GM12875 (cell line): ENCODE data around the gene WDR20.

Source experiments
- H3K4me3 ChIP-seq: one replicate; pipeline ENCODE4 v1.5.1; 2011; ENCODE audit warnings: low read depth, low read length, control low read depth
- TF ChIP-seq, protein P1 (sequence below): IDR thresholded peaks from 2 replicates; pipeline ENCODE4 v1.5.1; 2011; ENCODE audit warnings: low read depth, mild to moderate bottlenecking, control low read depth, inconsistent platforms, low read length, moderate library complexity, borderline replicate concordance; ENCODE audit not compliant: insufficient read depth

The WDR20 gene

DNA sequence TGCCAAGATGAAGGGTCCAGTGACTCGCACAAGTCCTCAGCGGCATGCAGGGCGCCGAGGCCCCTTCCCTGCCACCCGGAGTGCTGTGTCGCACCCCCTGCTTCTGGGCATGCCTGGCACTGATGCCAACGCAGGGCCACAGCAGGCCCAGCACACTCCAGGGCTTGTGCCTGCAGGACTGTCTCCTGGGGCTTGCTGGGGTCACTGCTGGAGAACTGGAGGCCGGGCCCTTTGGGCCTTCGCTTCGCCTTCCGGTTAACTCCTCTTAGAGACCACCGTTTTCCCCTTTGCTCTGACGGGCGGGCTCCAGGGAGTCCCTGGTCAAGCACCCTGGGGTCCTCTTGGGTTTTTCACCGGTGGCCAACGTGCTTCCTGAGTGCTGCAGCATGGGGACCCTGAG is 79.6 kb downstream of the WDR20 start:
- TF ChIP-seq, protein P1, sequence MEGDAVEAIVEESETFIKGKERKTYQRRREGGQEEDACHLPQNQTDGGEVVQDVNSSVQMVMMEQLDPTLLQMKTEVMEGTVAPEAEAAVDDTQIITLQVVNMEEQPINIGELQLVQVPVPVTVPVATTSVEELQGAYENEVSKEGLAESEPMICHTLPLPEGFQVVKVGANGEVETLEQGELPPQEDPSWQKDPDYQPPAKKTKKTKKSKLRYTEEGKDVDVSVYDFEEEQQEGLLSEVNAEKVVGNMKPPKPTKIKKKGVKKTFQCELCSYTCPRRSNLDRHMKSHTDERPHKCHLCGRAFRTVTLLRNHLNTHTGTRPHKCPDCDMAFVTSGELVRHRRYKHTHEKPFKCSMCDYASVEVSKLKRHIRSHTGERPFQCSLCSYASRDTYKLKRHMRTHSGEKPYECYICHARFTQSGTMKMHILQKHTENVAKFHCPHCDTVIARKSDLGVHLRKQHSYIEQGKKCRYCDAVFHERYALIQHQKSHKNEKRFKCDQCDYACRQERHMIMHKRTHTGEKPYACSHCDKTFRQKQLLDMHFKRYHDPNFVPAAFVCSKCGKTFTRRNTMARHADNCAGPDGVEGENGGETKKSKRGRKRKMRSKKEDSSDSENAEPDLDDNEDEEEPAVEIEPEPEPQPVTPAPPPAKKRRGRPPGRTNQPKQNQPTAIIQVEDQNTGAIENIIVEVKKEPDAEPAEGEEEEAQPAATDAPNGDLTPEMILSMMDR: no peak
- H3K4me3 ChIP-seq: no peak overlapping the region

DNA sequence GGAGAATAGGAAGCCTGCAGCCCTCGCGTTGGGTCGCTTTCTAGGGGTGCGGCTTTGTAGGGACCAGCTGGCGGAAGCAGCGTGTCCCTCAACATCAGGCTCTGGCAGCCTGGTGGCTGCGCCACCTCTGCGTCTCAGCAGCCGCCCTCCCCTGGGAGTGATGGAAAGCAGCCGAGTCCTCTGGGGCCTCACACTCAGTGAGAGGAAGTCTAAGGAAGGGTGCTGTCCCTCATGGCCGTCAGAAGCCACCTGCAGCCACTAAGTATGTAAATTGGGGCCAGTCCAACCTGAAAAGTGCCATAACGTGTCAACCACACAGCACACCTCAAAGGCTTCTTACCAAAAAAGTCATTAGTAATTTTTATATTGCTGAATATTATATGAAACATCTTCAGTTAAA is 80.3 kb downstream of the WDR20 start:
- H3K4me3 ChIP-seq: no peak overlapping the region
- TF ChIP-seq, protein P1: no peak

DNA sequence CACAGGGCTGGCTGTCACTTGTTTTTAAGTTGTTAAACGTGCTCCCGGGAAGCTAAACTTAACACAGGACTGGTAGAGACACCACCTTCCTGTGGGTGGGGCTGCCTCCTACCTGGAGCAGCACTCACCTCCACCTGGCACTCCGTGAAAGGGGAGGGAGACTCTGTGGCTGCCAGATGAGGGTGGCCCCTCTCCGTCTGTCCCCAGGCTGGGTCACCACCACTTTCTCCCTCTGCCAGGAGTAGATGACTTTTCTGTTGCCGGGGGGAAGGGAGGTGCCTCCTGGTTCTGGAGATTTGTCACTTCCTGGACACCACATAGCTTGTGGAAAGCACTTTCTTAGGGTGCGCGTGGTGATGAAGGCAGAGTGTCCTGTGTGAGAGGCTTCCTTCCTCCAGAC is 81.3 kb downstream of the WDR20 start:
- TF ChIP-seq, protein P1: no peak

DNA sequence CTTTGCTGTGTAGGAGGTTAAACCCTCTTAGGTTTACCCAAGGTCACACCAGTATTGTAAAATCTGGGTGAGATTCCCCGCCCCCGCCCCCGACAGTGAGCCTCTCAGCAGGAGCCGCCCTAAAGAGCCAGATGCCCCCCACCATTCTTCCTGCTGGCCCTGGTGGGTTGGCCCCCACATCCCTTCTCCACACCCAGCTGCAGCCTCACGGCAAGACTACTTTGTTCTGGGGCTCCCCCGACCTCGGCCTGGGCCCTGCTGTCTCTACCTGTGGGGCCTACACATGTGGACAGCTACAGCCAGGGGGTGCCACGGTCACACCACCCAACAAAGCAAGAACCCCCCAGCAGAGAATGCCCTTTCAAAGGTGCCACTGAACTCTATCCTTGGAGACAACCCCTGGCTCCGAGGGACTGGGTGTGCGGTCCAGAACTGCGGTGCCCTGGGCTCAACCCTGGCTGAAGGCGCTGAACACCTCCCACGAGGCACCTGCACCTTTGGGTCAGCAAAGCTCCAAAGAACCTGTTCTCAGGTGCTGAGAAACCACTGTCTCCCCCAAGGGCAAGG is 82.4 kb downstream of the WDR20 start:
- TF ChIP-seq, protein P1: no peak
- no peak overlapping the region for H3K4me3 ChIP-seq

More for the DNA sequence above, 81.3 kb downstream of the WDR20 start:
- H3K4me3 ChIP-seq: no peak overlapping the region

DNA sequence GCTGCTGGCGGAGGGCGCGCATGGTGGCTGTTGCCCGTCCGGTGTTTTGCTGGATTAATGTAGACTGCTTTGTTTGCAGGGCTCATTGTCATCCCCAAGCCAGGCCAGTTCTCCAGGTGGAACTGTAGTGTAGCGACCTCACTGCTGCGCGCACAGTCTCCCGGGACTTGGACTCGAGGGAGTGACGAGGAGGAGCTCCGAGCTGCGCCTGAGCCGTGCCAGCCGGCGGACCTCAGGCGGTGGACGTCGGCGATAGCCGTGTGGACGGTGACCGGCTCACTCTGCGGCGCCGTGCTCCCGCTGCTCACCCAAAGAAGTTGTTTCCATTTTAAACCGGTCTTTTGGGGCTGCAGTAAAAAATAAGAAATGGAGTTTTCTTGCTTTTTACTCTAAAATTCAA is 83.1 kb downstream of the WDR20 start:
- TF ChIP-seq, protein P1: no peak

DNA sequence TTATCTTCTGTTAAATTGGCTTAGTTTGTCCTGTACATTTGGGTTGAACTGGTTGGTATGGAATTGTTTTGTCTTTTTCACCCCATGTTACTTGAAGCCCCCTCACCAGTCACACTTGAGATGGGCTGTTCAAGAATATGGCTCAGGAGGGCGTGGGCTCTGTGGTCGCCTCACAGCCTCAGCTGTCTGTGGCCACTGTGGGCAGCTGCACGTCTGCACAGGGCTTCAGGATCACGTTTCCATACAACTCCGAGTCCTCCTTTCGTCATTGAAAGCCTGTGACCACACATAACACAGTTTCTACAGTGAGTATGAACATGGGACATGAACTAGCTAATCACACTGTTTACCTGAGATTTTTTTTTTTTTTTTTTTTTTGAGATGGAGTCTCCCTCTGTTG is 84.0 kb downstream of the WDR20 start:
- TF ChIP-seq, protein P1: no peak
- no peak overlapping the region for H3K4me3 ChIP-seq

More for the DNA sequence above, 83.1 kb downstream of the WDR20 start:
- no peak overlapping the region for H3K4me3 ChIP-seq

DNA sequence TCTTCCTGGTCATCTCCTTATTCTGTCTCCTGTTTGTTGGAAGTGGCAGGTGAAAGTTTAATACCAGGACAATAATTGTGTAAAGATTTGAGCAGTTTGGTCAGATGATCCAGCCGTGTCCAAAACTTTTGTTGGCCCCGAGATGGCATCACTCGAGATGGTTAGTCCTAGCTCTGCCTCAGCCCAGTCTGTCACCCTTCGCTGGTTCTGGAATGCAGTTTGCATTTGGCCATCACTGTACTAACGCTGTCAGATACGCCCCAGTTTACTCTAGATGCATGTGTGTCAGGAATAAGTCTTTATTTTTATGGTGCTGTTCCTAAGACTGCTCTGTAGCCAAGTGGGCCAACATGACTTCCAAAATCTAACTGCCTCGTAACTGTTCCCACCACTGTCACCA is 85.7 kb downstream of the WDR20 start:
- TF ChIP-seq, protein P1: no peak
- H3K4me3 ChIP-seq: no peak overlapping the region
